Loucy (cell line): ENCODE data around the gene SPHK2.

Source experiments
- CTCF ChIP-seq: fragments of 200-600 bp; sonication (generic); conservative IDR thresholded peaks from 2 replicates; pipeline ENCODE4 v1.5.1; 2014; ENCODE audit warnings: mild to moderate bottlenecking, antibody characterized with exemption, low read length
- EZH2phosphoT487 ChIP-seq: fragments of 200-600 bp; IDR thresholded peaks from 2 replicates; pipeline ENCODE4 v1.6.1; 2018; ENCODE audit warnings: antibody characterized with exemption, mild to moderate bottlenecking, moderate library complexity, borderline replicate concordance

- TF ChIP-seq CTCF (no peak), EZH2phosphoT487 (no peak)
Observed at GRCh38 chr19:48624791-48625723, 5.8 kb downstream of the SPHK2 start.
